Fibroblast of lung (primary cell): ENCODE data around the gene TMEM52B. TPM values are rescaled to one million over a fixed set of nuclear protein-coding genes. Genes with fewer than 3 reads are reported as not detected.

Experiments used
- DNase-seq, 2 donors: peaks; one replicate each; pipeline versions ENCODE4 v3.0.0 to v3.0.0-alpha.2; 2010; ENCODE audit warnings: low read depth in 2 of 2
- H2AFZ ChIP-seq: 2 replicates; pipeline ENCODE4 v1.5.1; 2012; ENCODE audit warnings: low read length, control low read depth, inconsistent platforms
- H3K27ac ChIP-seq: 2 replicates; pipeline ENCODE4 v1.5.1; 2011; ENCODE audit warnings: low read length, control low read depth; ENCODE audit not compliant: insufficient read depth
- H3K27me3 ChIP-seq: 2 replicates; pipeline ENCODE4 v1.5.1; 2011; ENCODE audit warnings: mild to moderate bottlenecking, low read length; ENCODE audit not compliant: control insufficient read depth, insufficient read depth
- H3K36me3 ChIP-seq: 2 replicates; pipeline ENCODE4 v1.5.1; 2011; ENCODE audit warnings: low read length; ENCODE audit not compliant: control insufficient read depth, insufficient read depth
- H3K4me1 ChIP-seq: 2 replicates; pipeline ENCODE4 v1.5.1; 2011; ENCODE audit warnings: low read length; ENCODE audit not compliant: control insufficient read depth, insufficient read depth; ENCODE audit errors: extremely low read depth
- H3K4me2 ChIP-seq: 2 replicates; pipeline ENCODE4 v1.5.1; 2011; ENCODE audit warnings: low read length, control low read depth; ENCODE audit not compliant: insufficient read depth; ENCODE audit errors: extremely low read depth
- H3K4me3 ChIP-seq, 4 experiments: fragments of 200-600 bp in 1 of 4; sonication (generic) in 1 of 4; replicated peaks in 1 of 4; 2 replicates each; pipeline ENCODE4 v1.5.1; 2011 to 2016; ENCODE audit warnings: low read length in 4 of 4, low read depth in 3 of 4, mild to moderate bottlenecking in 3 of 4, control low read depth in 2 of 4, inconsistent platforms in 1 of 4, mixed read lengths in 1 of 4; ENCODE audit not compliant: insufficient read depth in 1 of 4; ENCODE audit errors: control extremely low read depth in 1 of 4
- H3K79me2 ChIP-seq: 2 replicates; pipeline ENCODE4 v1.5.1; 2012; ENCODE audit warnings: mild to moderate bottlenecking, low read length, inconsistent platforms; ENCODE audit not compliant: control insufficient read depth, insufficient read depth
- H3K9ac ChIP-seq: 2 replicates; pipeline ENCODE4 v1.5.1; 2011; ENCODE audit warnings: mild to moderate bottlenecking, low read length, control low read depth; ENCODE audit not compliant: insufficient read depth
- H3K9me3 ChIP-seq: 2 replicates; pipeline ENCODE4 v1.5.1; 2012; ENCODE audit warnings: low read depth, low read length; ENCODE audit not compliant: control insufficient read depth, insufficient read depth
- H4K20me1 ChIP-seq: 2 replicates; pipeline ENCODE4 v1.5.1; 2011; ENCODE audit warnings: low read length; ENCODE audit not compliant: control insufficient read depth, insufficient read depth; ENCODE audit errors: extremely low read depth
- EZH2 ChIP-seq: IDR thresholded peaks from 2 replicates; pipeline ENCODE4 v1.5.1; 2012; ENCODE audit warnings: low read length, control low read depth, mild to moderate bottlenecking; ENCODE audit errors: missing control alignments
- polyA plus RNA-seq, 2 donors: library from polyadenylated mRNA; depleted of rRNA in 1 of 2; stranded (reverse) in 1 of 2; unstranded in 1 of 2; fragments of >200 nt; gene quantifications; 2 replicates each; pipeline ENCODE4 v1.2.1, GENCODE V29; 2011 to 2012; ENCODE audit warnings: missing spikeins in 1 of 2
- total RNA-seq: library from RNA; depleted of rRNA; stranded (reverse); fragments of >200 nt; gene quantifications from 2 replicates; pipeline ENCODE4 v1.2.1, GENCODE V29; 2014
- TF ChIP-seq, protein P1 (sequence below), 2 donors: IDR thresholded peaks in 1 of 2; conservative IDR thresholded peaks in 1 of 2; 1 replicate in 1 of 2; 2 replicates in 1 of 2; pipeline ENCODE4 v1.5.1; 2011 to 2012; ENCODE audit warnings: low read length in 2 of 2, control low read depth in 1 of 2, inconsistent platforms in 1 of 2, low read depth in 1 of 2, mild to moderate bottlenecking in 1 of 2

The TMEM52B gene
- total and polyA plus RNA-seq, 2 donors (not counting 1 experiment from before 2014, with no cell fraction given), result 0.50 to 5.7 TPM

- H3K4me2 ChIP-seq, result no peak overlapping the region
- no peaks in the 10 kb centered on the region for H3K9me3 ChIP-seq
- H3K36me3 ChIP-seq, result no peaks in the 10 kb centered on the region
- H3K27me3 ChIP-seq, result no peaks in the 10 kb centered on the region
- H2AFZ ChIP-seq, result no peak overlapping the region
- no peak overlapping the region for H3K9ac ChIP-seq
- no peak overlapping the region for H3K27ac ChIP-seq
- no peaks in the 10 kb centered on the region for H3K4me1 ChIP-seq
- TF ChIP-seq, protein P1, sequence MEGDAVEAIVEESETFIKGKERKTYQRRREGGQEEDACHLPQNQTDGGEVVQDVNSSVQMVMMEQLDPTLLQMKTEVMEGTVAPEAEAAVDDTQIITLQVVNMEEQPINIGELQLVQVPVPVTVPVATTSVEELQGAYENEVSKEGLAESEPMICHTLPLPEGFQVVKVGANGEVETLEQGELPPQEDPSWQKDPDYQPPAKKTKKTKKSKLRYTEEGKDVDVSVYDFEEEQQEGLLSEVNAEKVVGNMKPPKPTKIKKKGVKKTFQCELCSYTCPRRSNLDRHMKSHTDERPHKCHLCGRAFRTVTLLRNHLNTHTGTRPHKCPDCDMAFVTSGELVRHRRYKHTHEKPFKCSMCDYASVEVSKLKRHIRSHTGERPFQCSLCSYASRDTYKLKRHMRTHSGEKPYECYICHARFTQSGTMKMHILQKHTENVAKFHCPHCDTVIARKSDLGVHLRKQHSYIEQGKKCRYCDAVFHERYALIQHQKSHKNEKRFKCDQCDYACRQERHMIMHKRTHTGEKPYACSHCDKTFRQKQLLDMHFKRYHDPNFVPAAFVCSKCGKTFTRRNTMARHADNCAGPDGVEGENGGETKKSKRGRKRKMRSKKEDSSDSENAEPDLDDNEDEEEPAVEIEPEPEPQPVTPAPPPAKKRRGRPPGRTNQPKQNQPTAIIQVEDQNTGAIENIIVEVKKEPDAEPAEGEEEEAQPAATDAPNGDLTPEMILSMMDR (conservative IDR thresholded peaks at IDR 0.05 in 1 of 2, IDR thresholded peaks at IDR 0.05 in 1 of 2; ENCODE audit: low read depth in 1 of 2, low read length in 2 of 2), result no peak
- TF ChIP-seq EZH2, result no peak
- no peaks in the 10 kb centered on the region for H4K20me1 ChIP-seq
- DNase-seq, result no peak
- H3K79me2 ChIP-seq, result no peaks in the 10 kb centered on the region
- H3K4me3 ChIP-seq, result no peak overlapping the region
Observed at GRCh38 chr12:10238526-10238925, 59.7 kb downstream of the TMEM52B start.

DNA sequence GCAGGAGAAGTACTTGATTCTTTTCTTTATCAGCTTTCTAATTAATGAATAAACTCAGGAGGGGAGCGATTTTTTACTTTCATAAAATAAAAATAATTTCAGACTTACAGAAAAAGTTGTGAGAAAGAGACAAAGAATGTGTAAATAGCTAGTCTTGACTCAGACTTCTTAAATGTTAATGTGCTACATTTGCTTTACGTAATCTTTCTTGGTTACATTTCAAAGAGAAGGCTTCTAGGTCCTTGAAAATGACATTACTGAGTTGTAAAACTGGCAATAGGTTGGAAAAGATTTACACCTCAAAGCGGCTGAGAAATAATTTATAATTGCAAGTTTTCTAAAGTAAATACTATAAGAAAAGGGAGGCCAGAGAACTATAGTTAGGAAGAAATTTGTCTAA, 62.5 kb downstream of the TMEM52B start:
- Histone ChIP-seq H3K4me1 (no peaks in the 10 kb centered on the region), H4K20me1 (no peaks in the 10 kb centered on the region), H3K4me3 (no peak overlapping the region), H3K9me3 (no peaks in the 10 kb centered on the region), H3K4me2 (no peak overlapping the region), H3K36me3 (no peaks in the 10 kb centered on the region), H3K27me3 (no peaks in the 10 kb centered on the region), H2AFZ (no peak overlapping the region), H3K79me2 (no peaks in the 10 kb centered on the region), H3K27ac (no peak overlapping the region), H3K9ac (no peak overlapping the region)
- TF ChIP-seq EZH2, result no peak
- TF ChIP-seq, protein P1 (conservative IDR thresholded peaks at IDR 0.05 in 1 of 2, IDR thresholded peaks at IDR 0.05 in 1 of 2; ENCODE audit: low read depth in 1 of 2, low read length in 2 of 2), result no peak
- peak in 1 of 2 donors; percentile 25 for DNase-seq

Other genes starting within 250 kb of the TMEM52B start
- not detected in 2 replicates for gene CLEC2A, start 246.7 kb upstream of the TMEM52B start, total RNA-seq
- not detected in 2 replicates for gene CLEC2A, start 246.7 kb upstream of the TMEM52B start, polyA plus RNA-seq
- not detected in 2 replicates for gene CLEC12A, start 207.6 kb upstream of the TMEM52B start, total RNA-seq
- not detected in 2 replicates for gene CLEC12A, start 207.6 kb upstream of the TMEM52B start, polyA plus RNA-seq
- gene CLEC1B, start 179.9 kb upstream of the TMEM52B start, total RNA-seq, result not detected in 2 replicates
- gene CLEC1B, start 179.9 kb upstream of the TMEM52B start, polyA plus RNA-seq, result not detected in 2 replicates
- gene CLEC12B, start 168.4 kb upstream of the TMEM52B start, total RNA-seq, result not detected in 2 replicates
- 0.02 TPM in 1 of 2 replicates, not detected in the other for gene CLEC12B, start 168.4 kb upstream of the TMEM52B start, polyA plus RNA-seq
- not detected in 2 replicates for gene CLEC9A, start 148.3 kb upstream of the TMEM52B start, total RNA-seq
- gene CLEC9A, start 148.3 kb upstream of the TMEM52B start, polyA plus RNA-seq, result not detected in 2 replicates
- not detected in 2 replicates for gene CLEC1A, start 80.0 kb upstream of the TMEM52B start, total RNA-seq
- gene CLEC1A, start 80.0 kb upstream of the TMEM52B start, polyA plus RNA-seq, result 0.08 TPM in 1 of 2 replicates, not detected in the other
- gene CLEC7A, start 48.8 kb upstream of the TMEM52B start, total RNA-seq, result not detected in 2 replicates
- gene CLEC7A, start 48.8 kb upstream of the TMEM52B start, polyA plus RNA-seq, result 0.03 TPM in 1 of 2 replicates, not detected in the other
- gene OLR1, start 6.9 kb upstream of the TMEM52B start, total RNA-seq, result 0.26 and 1.2 TPM in 2 replicates
- gene OLR1, start 6.9 kb upstream of the TMEM52B start, polyA plus RNA-seq, result 3.2 and 27.4 TPM in 2 replicates
- gene GABARAPL1, start 33.8 kb downstream of the TMEM52B start, total RNA-seq, result 105 and 186 TPM in 2 replicates
- gene GABARAPL1, start 33.8 kb downstream of the TMEM52B start, polyA plus RNA-seq, result 68.1 and 363 TPM in 2 replicates
- gene KLRD1, start 128.8 kb downstream of the TMEM52B start, total RNA-seq, result 0.17 and 0.26 TPM in 2 replicates
- gene KLRD1, start 128.8 kb downstream of the TMEM52B start, polyA plus RNA-seq, result under 0.01 and 0.06 TPM in 2 replicates
- gene KLRK1, start 211.0 kb downstream of the TMEM52B start, total RNA-seq, result not detected in 2 replicates
- gene KLRK1, start 211.0 kb downstream of the TMEM52B start, polyA plus RNA-seq, result not detected in 2 replicates
- gene KLRC4, start 230.7 kb downstream of the TMEM52B start, total RNA-seq, result not detected in 2 replicates
- not detected in 2 replicates for gene KLRC4, start 230.7 kb downstream of the TMEM52B start, polyA plus RNA-seq
- not detected in 2 replicates for gene KLRC3, start 241.6 kb downstream of the TMEM52B start, total RNA-seq
- not detected in 2 replicates for gene KLRC3, start 241.6 kb downstream of the TMEM52B start, polyA plus RNA-seq